MM.1S (cell line): ENCODE results near the gene PTPRA.

ENCODE experiments used
- DNase-seq: peaks from one replicate; pipeline ENCODE4 v3.0.0-alpha.2; 2015
- H2AFZ ChIP-seq: fragments of 300-600 bp; sonication (generic); 2 replicates; pipeline ENCODE4 v1.6.0; 2016; ENCODE audit warnings: antibody characterized with exemption, low read length
- H3F3A ChIP-seq: fragments of 300-600 bp; sonication (generic); 2 replicates; pipeline ENCODE4 v1.6.1; 2016; ENCODE audit warnings: mild to moderate bottlenecking, antibody characterized with exemption, low read length, moderate library complexity, mixed read lengths; ENCODE audit not compliant: insufficient read depth
- H3K27ac ChIP-seq: fragments of 300-600 bp; sonication (generic); 2 replicates; pipeline ENCODE4 v1.5.1; 2016; ENCODE audit warnings: mild to moderate bottlenecking, low read length
- H3K27me3 ChIP-seq: fragments of 300-600 bp; sonication (generic); replicated peaks from 2 replicates; pipeline ENCODE4 v1.6.0; 2016; ENCODE audit warnings: low read length; ENCODE audit not compliant: insufficient read depth
- H3K36me3 ChIP-seq: fragments of 300-600 bp; sonication (generic); replicated peaks from 2 replicates; pipeline ENCODE4 v1.6.1; 2016; ENCODE audit warnings: mild to moderate bottlenecking, low read length, mixed read lengths; ENCODE audit not compliant: insufficient read depth
- H3K4me1 ChIP-seq: fragments of 300-600 bp; sonication (generic); 2 replicates; pipeline ENCODE4 v1.6.1; 2016; ENCODE audit warnings: low read length, mixed read lengths
- H3K4me2 ChIP-seq: fragments of 300-600 bp; sonication (generic); 2 replicates; pipeline ENCODE4 v1.6.0; 2016; ENCODE audit warnings: low read depth, low read length
- H3K4me3 ChIP-seq: fragments of 300-600 bp; sonication (generic); 2 replicates; pipeline ENCODE4 v1.5.1; 2016; ENCODE audit warnings: low read length, mixed read lengths
- H3K79me2 ChIP-seq: fragments of 300-600 bp; sonication (generic); 2 replicates; pipeline ENCODE4 v1.6.1; 2016; ENCODE audit warnings: mixed run types, low read length, mixed read lengths
- H3K9ac ChIP-seq: fragments of 300-600 bp; sonication (generic); 2 replicates; pipeline ENCODE4 v1.6.1; 2016; ENCODE audit warnings: low read length, mixed read lengths
- H3K9me2 ChIP-seq: fragments of 300-600 bp; sonication (generic); replicated peaks from 2 replicates; pipeline ENCODE4 v1.6.1; 2016; ENCODE audit warnings: mild to moderate bottlenecking, low read length, mixed read lengths; ENCODE audit not compliant: insufficient read depth
- H3K9me3 ChIP-seq: fragments of 300-600 bp; sonication (generic); replicated peaks from 2 replicates; pipeline ENCODE4 v1.6.1; 2016; ENCODE audit warnings: mild to moderate bottlenecking, low read length, mixed read lengths; ENCODE audit not compliant: insufficient read depth
- H4K20me1 ChIP-seq: fragments of 300-600 bp; sonication (generic); 2 replicates; pipeline ENCODE4 v1.6.1; 2016; ENCODE audit warnings: mild to moderate bottlenecking, low read length, moderate library complexity, mixed read lengths; ENCODE audit not compliant: insufficient read depth
- CTCF ChIP-seq: fragments of 300-600 bp; sonication (generic); IDR thresholded peaks from 2 replicates; pipeline ENCODE4 v1.5.1; 2016; ENCODE audit warnings: antibody characterized with exemption, low read length, mixed read lengths
- EZH2 ChIP-seq: fragments of 300-600 bp; sonication (generic); optimal IDR thresholded peaks from 2 replicates; pipeline ENCODE3; 2017; ENCODE audit warnings: low read depth, mild to moderate bottlenecking, antibody characterized with exemption, low read length, mixed read lengths
- EZH2phosphoT487 ChIP-seq: fragments of 300-600 bp; sonication (generic); IDR thresholded peaks from 2 replicates; pipeline ENCODE4 v1.6.1; 2018; ENCODE audit warnings: antibody characterized with exemption, low read length

Gene PTPRA

DNA sequence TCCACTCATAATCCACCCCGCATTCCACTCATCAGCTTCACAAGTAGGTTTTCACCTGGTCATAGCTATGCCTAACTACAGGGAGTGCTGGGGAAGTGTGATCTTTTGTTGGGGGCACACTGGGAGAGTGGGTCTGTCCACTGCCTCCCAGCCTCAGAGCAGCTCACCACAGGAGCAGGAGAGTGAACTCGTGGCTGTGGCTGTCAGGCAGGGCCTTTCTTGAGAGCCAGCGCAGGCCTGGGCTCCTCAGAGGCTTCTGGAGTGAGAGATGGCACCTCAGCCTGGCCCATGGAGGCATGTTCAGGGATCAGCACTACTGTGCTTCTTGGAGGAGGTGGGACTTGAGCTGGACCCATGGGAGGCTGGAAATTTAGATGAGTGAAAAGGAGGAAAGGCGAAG is 166.1 kb downstream of the PTPRA start:
- H3K9ac ChIP-seq = no peak overlapping the region
- H3K27ac ChIP-seq = no peak overlapping the region
- H3F3A ChIP-seq = no peaks in the 10 kb centered on the region
- no peaks in the 10 kb centered on the region for H3K79me2 ChIP-seq
- no peak for TF ChIP-seq EZH2
- TF ChIP-seq EZH2phosphoT487 = no peak
- no peak for TF ChIP-seq CTCF
- H3K36me3 ChIP-seq = peaks cover 4% of the 10 kb centered on the region; the same call in 1 of the 2 replicates
- H4K20me1 ChIP-seq = no peaks in the 10 kb centered on the region
- H2AFZ ChIP-seq = no peak overlapping the region
- no peaks in the 10 kb centered on the region for H3K4me1 ChIP-seq
- no peaks in the 10 kb centered on the region for H3K27me3 ChIP-seq
- no peak for DNase-seq
- no peak overlapping the region for H3K4me3 ChIP-seq
- H3K9me3 ChIP-seq = no peaks in the 10 kb centered on the region
- no peaks in the 10 kb centered on the region for H3K9me2 ChIP-seq
- H3K4me2 ChIP-seq = no peak overlapping the region

- Histone ChIP-seq H3K4me2 (no peak overlapping the region), H3K27ac (no peak overlapping the region), H3K27me3 (no peaks in the 10 kb centered on the region), H2AFZ (no peak overlapping the region), H3K9me2 (no peaks in the 10 kb centered on the region), H3K36me3 (peaks cover 4% of the 10 kb centered on the region; the same call in 1 of the 2 replicates), H3K4me1 (no peaks in the 10 kb centered on the region), H3F3A (no peaks in the 10 kb centered on the region), H3K4me3 (no peak overlapping the region), H3K9ac (no peak overlapping the region), H4K20me1 (no peaks in the 10 kb centered on the region), H3K9me3 (no peaks in the 10 kb centered on the region), H3K79me2 (no peaks in the 10 kb centered on the region)
- TF ChIP-seq CTCF (no peak), EZH2 (no peak), EZH2phosphoT487 (no peak)
- DNase-seq = no peak
These were observed 166.8 kb downstream of the PTPRA start for GRCh38 chr20:3040086-3040485.

DNA sequence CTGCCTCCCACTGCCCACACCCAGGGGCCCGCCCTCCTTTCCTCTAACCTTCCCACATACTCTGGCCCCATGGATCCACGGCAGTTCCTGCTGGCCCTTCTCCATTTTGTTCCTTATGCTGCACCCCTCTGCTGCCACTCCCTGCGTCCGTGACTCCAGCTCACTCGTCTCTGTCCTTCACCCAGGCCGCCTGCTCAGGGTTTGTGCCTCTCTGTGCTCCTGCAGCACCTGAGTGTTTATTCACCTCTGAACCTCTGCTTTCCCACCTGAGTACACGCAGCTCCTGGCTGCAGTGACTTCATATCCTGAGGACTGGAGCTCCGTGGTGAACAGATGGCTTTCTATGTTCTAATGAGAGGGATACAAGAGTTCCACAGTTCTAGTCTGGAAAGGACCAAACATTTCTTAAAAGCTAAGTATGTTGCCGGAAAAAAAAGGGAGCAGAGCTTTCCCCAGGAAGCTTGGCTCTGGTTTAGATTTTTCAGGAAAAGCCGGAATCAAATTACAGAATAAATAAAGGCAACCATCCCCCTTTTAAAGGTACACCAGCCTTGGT is 168.7 kb downstream of the PTPRA start:
- TF ChIP-seq EZH2phosphoT487 = no peak
- TF ChIP-seq CTCF = no peak
- no peak for TF ChIP-seq EZH2
- Histone ChIP-seq H3K4me3 (no peak overlapping the region), H3K27ac (no peak overlapping the region)

More for the DNA sequence above, 168.7 kb downstream of the PTPRA start:
- Histone ChIP-seq H3K4me1 (no peaks in the 10 kb centered on the region), H3K4me2 (no peak overlapping the region), H3F3A (no peaks in the 10 kb centered on the region), H3K79me2 (peaks cover 10% of the 10 kb centered on the region), H2AFZ (no peak overlapping the region), H3K9me3 (no peaks in the 10 kb centered on the region), H3K36me3 (peaks cover 4% of the 10 kb centered on the region; the same call in 1 of the 2 replicates), H4K20me1 (no peaks in the 10 kb centered on the region), H3K9me2 (no peaks in the 10 kb centered on the region), H3K9ac (no peak overlapping the region), H3K27me3 (no peaks in the 10 kb centered on the region)
- no peak for DNase-seq
